Loucy (cell line): ENCODE results near the gene KDM6A.

Experiments
- CTCF ChIP-seq: fragments of 200-600 bp; sonication (generic); conservative IDR thresholded peaks from 2 replicates; pipeline ENCODE4 v1.5.1; 2014; ENCODE audit warnings: mild to moderate bottlenecking, antibody characterized with exemption, low read length
- EZH2phosphoT487 ChIP-seq: fragments of 200-600 bp; IDR thresholded peaks from 2 replicates; pipeline ENCODE4 v1.6.1; 2018; ENCODE audit warnings: antibody characterized with exemption, mild to moderate bottlenecking, moderate library complexity, borderline replicate concordance

GRCh38 chrX:44970709-44971108 lies 97.7 kb downstream of the KDM6A start:
- TF ChIP-seq CTCF = no peak
- TF ChIP-seq EZH2phosphoT487 = no peak
